ENCODE measurements around the gene EEIG1.

EEIG1 gene

GRCh38 chr9:127970401-127971313 lies 10.1 kb downstream of the EEIG1 start:
- Histone ChIP-seq H3K36me3 (replicated peaks; ENCODE audit: low read depth, low read length) (peaks cover 4% of the 10 kb centered on the region), H3K4me1 (ENCODE audit: low read length) (peaks cover 71% of the 10 kb centered on the region), H2AFZ (ENCODE audit: low read depth, low read length) (no peak overlapping the region), H3K9me3 (ENCODE audit: insufficient read depth, low read length) (no peaks in the 10 kb centered on the region), H3K27me3 (ENCODE audit: low read depth, low read length) (no peaks in the 10 kb centered on the region), H3K4me2 (ENCODE audit: low read length) (peak overlapping the region; percentile 85), H4K20me1 (ENCODE audit: insufficient read depth, low read length) (peaks cover 2% of the 10 kb centered on the region; the same call in 1 of the 2 replicates), H3K27ac (ENCODE audit: low read length) (peak overlapping the region; percentile 96), H3K4me3 (ENCODE audit: low read length) (peak overlapping the region; percentile 66), H3K9ac (ENCODE audit: low read length) (peak overlapping the region; percentile 67), H3K79me2 (ENCODE audit: low read length) (peaks cover 59% of the 10 kb centered on the region)
- TF ChIP-seq CTCF (IDR thresholded peaks at IDR 0.05; ENCODE audit: low read depth, low read length), result no peak
- TF ChIP-seq EZH2phosphoT487 (IDR thresholded peaks at IDR 0.05; ENCODE audit: low read depth), result no peak

GRCh38 chr9:127968700-127969383 lies 11.9 kb downstream of the EEIG1 start:
- Histone ChIP-seq H3K4me3 (ENCODE audit: low read length) (peak overlapping the region; percentile 66), H3K9ac (ENCODE audit: low read length) (peak overlapping the region; percentile 62), H2AFZ (ENCODE audit: low read depth, low read length) (no peak overlapping the region), H3K4me1 (ENCODE audit: low read length) (peaks cover 86% of the 10 kb centered on the region), H3K27ac (ENCODE audit: low read length) (peak overlapping the region; percentile 96), H3K27me3 (ENCODE audit: low read depth, low read length) (no peaks in the 10 kb centered on the region), H3K79me2 (ENCODE audit: low read length) (peaks cover 67% of the 10 kb centered on the region), H3K4me2 (ENCODE audit: low read length) (peak overlapping the region; percentile 85), H3K9me3 (ENCODE audit: insufficient read depth, low read length) (no peaks in the 10 kb centered on the region), H3K36me3 (replicated peaks; ENCODE audit: low read depth, low read length) (peaks cover 4% of the 10 kb centered on the region), H4K20me1 (ENCODE audit: insufficient read depth, low read length) (no peaks in the 10 kb centered on the region; the same call in 1 of the 2 replicates)
- TF ChIP-seq EZH2phosphoT487 (IDR thresholded peaks at IDR 0.05; ENCODE audit: low read depth) (no peak), CTCF (IDR thresholded peaks at IDR 0.05; ENCODE audit: low read depth, low read length) (no peak)

- TF ChIP-seq EZH2phosphoT487 (IDR thresholded peaks at IDR 0.05; ENCODE audit: low read depth) (no peak), CTCF (IDR thresholded peaks at IDR 0.05; ENCODE audit: low read depth, low read length) (no peak)
- H3K36me3 ChIP-seq (replicated peaks; ENCODE audit: low read depth, low read length), result peaks cover 4% of the 10 kb centered on the region
- peaks cover under 1% of the 10 kb centered on the region; the same call in 1 of the 2 replicates for H4K20me1 ChIP-seq (ENCODE audit: insufficient read depth, low read length)
- peaks cover 94% of the 10 kb centered on the region for H3K4me1 ChIP-seq (ENCODE audit: low read length)
- H3K27me3 ChIP-seq (ENCODE audit: low read depth, low read length), result no peaks in the 10 kb centered on the region
- H2AFZ ChIP-seq (ENCODE audit: low read depth, low read length), result no peak overlapping the region
- no peak overlapping the region for H3K4me2 ChIP-seq (ENCODE audit: low read length)
- H3K4me3 ChIP-seq (ENCODE audit: low read length), result no peak overlapping the region
- H3K9ac ChIP-seq (ENCODE audit: low read length), result no peak overlapping the region
- H3K27ac ChIP-seq (ENCODE audit: low read length), result no peak overlapping the region
- H3K79me2 ChIP-seq (ENCODE audit: low read length), result peaks cover 66% of the 10 kb centered on the region
- H3K9me3 ChIP-seq (ENCODE audit: insufficient read depth, low read length), result no peaks in the 10 kb centered on the region
These were observed 12.7 kb downstream of the EEIG1 start for GRCh38 chr9:127968042-127968441.
